Activated effector memory CD4-positive, alpha-beta T cell treated with anti-CD3 and anti-CD28 coated beads, Interleukin-2, amount 50 U/mL, for 16 hours (primary cell): ENCODE results near the gene LDLRAD2.
"Not testable (repeated sequence)": the region's sequence is repeated elsewhere in the genome, so short reads cannot be mapped to it uniquely, and the experiment has no call there.

Experiments used
- DNase-seq: peaks from one replicate; pipeline ENCODE4 v3.0.0-alpha.2; 2020

The LDLRAD2 gene

DNA sequence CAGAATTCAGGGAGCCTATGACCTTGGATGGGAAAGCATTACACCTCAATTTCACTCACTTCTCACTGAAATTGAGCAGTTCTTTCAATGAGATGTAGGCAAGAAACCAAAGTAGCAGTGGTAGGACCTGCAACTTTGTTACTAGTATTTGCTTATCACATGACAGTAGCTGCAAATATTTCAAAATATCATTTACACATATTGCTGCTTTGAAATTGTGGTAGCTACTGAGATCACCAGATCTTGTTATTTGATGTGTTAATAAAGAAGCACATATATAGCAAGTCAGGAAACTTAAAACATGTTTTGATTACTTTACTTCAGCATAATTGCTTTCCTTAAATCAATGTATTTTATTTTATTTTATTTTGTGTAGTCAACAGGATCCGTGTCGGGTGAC is 12.9 kb downstream of the LDLRAD2 start:
- no peak for DNase-seq

DNA sequence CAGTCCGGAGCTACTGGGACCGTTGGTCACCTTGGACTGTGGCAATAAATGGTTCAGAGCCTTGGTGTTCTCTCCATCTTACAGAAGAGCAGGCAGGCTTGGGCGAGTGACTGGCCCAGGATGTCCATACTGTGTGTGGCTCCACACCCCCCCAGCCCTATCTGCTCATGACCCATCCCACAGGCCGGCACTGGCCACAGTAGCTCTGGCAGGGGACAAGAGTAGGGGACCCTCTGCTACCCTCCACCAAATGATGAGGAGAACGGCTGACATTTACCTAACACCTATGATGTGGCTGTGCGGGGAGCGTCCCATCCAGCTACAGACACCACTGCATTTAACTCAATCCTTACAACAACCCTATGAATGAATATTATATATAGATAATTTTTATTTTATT is 13.3 kb downstream of the LDLRAD2 start:
- DNase-seq, result no peak

DNA sequence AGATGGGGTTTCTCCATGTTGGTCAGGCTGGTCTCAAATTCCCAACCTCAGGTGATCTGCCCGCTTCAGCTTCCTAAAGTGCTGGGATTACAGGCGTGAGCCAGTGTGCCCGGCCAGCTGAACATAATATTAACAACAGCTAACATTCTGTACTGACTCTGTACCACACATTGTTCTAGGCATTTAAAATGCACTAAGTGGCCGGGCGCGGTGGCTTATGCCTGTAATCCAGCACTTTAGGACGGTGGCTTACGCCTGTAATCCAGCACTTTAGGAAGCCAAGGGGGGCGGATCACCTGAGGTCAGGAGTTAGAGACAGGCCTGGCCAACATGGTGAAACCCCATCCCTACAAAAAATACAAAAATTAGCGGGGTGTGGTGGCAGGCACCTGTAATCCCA is 14.6 kb downstream of the LDLRAD2 start:
- not testable (repeated sequence) for DNase-seq

DNA sequence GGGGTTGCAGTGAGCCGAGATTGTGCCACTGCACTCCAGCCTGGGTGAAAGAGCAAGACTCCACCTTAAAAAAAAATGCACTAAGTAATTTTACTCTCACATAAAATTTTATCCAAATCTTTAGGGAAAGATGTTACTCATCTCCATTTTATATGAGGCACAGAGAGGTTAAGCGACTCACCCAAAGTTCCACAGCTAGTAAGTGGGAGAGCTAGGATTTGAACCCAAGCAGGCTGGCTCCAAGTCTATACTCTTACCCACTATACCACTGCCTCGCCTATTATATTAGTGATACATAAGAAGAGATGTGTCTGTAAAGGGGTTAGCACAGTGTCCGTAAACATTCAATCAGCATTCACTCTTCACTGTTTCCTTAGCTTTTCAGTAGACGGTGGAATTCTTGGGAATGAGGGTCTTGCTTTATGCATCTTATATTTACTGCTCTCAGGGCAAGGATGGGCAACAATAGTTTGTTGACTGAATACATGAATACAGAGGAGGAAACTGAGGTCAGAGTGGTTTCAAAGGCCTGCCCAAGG is 15.1 kb downstream of the LDLRAD2 start:
- DNase-seq, result no peak

DNA sequence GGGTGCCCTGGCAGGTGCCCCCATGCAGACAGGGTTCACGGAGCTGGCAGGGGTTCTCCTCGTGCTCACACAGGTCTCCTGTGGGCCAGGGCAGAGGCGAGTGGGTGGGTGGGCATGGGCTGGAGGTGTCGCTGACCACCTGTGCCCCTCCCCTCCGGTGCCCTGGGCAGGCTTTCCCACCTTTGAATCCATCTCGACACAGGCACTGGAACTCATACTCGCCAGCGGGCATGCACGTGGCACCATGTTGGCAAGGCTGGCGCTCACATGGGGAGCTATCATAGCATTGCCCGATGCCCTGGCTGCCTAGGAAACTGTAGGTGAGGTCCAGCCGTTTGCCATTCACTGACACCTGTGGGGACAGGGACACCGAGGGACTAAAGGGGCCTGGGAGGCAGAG is 16.0 kb downstream of the LDLRAD2 start:
- no peak for DNase-seq

DNA sequence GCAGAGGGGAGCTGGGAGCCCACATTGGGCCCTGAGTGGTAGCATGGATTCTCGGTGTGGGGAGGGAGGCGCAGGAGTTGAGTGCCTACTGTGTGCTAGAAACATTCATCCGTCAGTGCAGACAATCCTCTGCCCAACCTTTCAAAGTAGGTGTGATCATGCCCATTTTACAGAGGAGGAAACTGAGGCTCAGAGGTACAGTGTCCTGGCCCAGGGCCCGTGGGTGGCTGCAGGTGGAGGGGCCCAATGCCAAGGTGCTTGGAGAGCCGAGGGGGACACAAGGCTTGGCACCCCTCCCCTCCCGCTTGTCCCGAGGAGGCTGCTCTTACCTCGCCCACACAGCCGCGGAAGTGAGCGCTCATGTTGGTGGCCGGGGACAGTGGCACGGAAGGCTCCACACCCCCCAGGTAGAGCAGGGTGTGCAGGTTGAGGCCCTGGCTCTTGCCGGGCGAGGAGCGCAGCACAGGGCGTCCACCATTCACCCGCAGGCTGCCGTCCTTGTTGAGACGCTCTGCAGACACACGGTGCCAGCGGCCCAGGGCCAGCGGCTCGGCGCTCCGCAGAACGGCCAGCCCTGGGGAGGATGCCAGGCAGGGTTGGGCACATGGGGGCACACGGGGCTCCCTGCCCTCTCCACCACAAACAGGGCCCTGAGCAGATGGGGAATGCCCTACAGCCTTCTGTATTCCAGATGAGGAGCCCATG is 16.6 kb downstream of the LDLRAD2 start:
- DNase-seq, result no peak

DNA sequence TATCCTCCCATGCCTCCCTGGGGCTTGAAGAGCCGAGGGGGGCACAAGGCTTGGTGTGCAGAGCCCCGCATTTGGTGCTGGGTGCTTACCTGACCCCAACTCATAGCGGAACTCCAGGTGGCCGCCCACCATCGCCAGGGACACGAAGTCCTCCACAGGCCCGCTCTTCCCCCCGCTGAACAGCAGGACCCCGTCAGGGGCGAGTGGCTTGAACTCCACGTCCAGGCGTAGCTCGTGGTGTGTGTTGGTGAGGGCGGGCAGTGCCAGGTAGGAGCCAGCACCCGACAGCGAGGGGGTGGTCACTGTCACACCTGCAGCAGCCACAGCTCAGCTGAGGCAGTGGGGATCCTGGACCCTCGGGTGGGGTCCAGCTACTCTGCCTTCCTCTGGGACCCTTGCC is 17.2 kb downstream of the LDLRAD2 start:
- DNase-seq, result no peak

DNA sequence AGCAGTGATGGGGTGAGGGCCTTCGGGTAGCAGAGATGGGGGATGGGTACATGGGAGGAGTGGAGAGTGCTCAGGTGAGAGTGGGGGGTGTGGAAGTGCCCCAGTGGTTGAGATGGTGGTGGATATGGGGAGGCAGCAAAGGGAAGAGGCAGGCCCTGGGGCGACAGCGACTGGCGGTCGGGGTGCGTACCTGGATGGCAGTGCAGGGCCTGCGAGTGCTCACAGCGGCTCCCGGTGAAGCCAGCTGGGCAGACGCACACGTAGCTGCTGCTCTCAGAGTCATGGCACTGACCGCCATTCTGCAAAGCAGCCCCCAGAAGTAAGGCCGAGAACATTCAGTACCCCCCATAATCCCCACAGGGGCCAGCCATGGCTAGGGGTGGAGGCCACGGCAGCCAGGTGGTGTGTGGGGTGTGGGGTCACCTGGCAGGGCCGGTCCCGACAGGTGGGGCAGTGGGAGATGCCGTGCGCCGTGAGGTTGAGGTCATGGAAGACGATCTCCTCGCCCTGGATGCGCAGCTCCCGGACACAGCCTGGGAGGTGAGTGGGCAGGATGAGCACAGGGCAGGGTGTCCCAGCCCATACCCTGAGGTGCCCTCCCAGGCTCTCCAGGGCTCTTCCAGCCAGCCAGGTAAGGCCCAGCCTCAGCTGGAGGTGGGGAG is 18.9 kb downstream of the LDLRAD2 start:
- no peak for DNase-seq

DNA sequence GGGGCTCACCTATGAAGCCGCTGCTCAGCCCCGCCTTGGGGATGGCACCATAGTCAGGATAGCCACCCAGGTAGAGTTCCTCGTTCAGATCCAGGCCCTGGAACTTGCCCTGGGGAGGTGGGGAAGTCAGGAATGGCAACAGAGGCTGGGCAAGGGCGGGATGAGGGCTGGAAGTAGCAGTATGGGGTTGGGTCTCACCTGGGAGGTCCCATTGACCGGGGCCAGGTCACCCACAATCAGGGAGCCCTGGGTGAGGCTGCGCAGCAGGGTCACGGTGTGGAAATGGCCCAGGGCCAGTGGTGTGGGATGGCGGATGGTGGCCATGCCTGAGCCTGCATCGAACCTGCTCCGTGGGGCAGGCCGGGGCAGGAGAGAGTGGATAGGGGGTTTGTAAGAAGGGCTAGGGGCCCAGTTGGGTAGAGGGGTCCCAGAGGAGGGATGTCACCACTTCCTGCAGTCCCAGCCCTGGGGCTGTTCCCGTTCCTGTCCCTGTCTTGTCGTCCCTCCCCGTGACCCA is 19.4 kb downstream of the LDLRAD2 start:
- no peak for DNase-seq

DNA sequence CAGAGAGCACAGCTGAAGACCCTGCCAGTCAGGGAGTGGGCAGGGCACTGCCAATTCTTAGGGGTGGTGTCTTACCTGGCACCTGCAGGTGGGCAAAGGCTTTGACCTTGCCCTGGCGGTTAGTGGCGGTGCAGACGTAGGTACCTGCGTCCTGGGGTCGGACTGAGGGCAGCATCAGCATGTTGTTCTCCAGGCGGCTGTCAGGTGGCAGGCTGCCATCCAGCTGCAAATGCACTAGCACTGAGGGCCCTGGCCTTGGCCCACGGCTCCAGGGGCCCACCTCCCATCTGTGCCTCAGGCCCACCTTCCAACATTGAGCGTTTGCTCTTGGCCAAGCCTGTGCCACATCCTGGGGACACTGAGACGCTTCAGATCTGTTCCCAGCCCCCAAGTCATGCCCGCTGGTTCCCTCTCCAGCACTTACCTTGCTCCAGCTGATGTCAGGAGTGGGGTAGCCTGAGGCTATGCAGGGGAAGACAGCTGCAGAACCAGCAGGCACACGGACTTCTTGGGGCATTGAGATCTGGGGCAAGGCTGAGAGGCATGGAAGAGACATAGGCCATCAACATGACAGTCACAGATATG is 21.4 kb downstream of the LDLRAD2 start:
- no peak for DNase-seq

DNA sequence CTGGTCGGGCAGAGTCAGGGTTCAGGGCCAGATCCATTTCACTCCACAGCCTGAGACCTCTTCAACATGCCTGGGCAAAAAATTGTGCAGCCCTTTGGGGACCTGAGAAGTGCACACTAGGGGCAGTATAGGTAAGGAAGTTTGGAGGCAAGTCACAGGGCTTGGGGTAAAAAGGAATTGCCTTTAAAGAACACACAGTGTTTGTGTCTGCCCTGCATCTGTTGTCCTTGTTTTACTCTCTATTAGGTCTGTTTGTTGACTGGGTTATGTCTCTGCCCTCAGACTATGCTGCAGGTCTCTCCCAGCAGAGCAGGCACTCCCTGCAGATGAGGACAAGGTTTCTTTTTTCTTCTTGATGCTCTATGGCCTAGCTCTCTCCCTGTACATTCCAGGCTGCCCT is 22.0 kb downstream of the LDLRAD2 start:
- no peak for DNase-seq

DNA sequence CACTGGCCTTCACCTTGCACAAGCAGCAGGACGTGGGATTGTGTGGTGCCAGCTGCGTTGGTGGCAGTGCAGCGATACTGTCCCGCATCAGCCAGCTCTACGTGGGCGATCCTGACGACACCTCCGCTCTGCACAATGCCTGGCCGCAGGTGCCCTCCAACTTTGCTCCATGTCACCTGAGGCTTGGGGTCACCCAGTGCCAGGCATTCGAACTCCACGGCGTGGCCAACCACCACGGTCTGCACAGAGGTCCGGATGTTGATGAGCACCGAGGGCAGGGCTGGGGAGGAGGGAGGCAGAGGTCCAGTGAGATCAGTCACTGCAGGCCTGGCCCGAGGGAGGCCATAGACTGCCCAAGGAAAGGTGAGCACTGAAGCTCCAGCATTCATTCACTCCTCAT is 22.6 kb downstream of the LDLRAD2 start:
- no peak for DNase-seq

DNA sequence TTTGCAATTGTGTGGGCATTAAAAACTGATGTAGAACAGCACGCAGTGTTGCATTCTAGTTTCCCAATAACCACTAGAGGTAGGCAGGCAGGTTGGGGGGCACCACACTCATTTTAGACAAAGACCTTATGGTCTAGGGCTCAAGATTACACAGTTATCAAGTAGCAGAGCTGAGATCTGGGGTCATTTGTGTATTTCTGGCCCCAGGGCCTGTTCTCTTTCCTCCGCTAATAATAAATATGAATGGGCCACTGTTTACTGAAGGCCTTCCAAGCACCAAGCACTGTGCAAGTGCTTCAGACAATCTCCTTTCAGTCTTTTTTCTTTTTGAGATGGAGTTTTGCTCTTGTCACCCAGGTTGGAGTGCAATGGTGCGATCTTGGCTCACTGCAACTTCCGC is 23.9 kb downstream of the LDLRAD2 start:
- no peak for DNase-seq

DNA sequence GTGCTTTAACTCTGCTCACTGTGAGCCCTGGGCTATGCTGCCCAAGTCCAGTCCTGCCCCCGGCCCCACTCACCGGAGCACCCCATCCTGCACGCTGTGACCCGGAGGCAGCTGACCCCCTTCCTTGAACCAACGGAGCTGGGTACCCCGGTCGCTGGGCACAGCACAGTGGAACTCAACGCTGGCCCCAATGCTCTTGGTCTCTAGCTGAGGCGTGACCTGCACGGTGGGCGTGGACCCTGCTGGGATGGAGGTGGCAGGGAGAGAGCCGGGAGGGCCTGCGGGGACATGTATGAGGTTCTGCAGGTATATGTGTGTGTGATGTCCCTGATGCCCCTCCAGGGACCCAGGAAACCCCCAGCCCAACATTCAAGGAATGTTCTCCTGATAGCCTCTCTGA is 24.7 kb downstream of the LDLRAD2 start:
- DNase-seq, result no peak

DNA sequence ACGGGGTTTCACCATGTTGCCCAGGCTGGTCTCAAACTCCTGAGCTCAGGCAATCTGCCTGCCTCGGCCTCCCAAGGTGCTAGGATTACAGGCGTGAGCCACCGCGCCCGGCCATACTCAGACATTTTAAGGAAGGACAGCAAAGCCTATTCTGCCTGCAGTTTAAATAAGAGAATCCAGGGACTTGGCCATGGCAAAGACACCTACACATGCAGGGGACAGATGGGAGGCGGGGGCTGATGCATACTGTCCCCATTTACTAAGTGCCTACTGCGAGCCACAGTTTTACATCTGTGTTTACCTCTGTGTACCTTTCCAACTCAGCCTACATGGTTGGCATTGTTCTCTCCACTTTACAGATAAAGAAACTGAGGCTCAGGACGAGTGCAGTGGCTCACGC is 25.4 kb downstream of the LDLRAD2 start:
- DNase-seq, result no peak

DNA sequence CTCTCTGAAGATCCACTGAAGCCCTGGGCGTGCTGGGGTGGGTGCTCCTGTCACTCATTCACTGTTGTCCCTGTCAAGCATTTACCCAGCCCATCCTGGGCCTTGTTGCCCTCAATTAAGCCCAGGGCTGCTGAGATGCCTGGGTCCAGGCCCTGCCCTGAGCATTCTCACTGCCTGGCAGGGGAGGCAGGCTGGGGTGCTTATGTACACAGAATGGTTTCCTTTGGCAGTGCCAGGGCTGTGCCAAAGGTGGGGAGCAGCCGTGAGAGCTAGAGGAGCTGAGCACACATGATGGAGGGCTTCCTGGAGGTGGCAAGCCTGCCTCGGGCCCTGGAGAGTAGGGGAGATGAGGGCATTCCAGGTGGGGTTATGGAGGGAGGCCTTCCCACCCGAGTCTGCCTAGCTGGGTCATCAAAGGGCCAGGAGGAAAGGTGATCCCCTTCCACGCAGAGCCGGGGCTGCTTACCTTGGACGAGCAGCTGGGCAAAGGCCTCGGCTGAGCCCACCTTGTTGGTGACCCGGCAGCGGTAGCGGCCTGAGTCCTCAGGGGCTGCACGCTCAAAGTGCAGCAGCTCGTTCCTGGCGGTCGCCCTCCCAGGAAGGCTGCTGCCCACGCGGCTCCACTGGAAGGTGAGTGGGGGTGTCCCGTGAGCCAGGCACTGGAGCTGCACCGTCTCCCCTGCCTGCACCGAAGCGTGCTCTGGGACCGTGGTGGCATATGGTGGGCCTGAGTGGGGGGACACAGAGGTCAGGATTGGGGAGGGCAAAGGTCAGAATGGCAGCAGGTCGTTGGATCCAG is 26.5 kb downstream of the LDLRAD2 start:
- no peak for DNase-seq

DNA sequence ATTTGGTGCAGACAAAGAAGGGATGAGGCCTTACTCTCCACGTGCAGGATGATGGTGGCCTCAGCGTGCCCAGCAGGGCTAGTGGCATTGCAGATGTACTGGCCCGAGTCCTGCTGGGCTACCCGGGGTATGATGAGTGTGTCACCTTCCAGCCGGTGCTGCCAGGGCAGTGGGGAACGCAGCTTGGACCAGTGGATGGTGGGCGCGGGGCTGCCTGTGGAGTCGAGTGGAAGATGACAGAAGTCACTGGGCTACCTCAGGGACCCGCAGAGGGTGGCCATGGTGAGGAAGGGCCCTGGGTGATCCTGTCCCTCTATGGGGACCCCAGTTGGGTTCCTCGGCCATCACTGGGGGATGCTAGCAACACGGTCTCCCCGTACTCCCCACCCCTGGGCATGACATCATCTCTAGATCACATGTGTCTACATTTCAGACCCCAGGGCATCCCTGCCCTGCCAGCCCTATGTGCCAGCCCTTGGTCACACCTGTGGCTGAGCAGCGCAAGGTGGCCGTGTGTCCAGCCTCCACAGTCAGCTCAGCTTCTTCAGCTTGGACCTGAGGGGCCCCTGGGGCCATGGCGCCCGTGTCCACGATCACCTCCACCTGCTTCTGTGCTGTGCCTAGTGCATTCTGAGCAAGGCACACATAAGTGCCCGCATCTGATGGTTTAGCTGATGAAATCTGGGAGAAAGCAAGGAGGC is 27.4 kb downstream of the LDLRAD2 start:
- no peak for DNase-seq

DNA sequence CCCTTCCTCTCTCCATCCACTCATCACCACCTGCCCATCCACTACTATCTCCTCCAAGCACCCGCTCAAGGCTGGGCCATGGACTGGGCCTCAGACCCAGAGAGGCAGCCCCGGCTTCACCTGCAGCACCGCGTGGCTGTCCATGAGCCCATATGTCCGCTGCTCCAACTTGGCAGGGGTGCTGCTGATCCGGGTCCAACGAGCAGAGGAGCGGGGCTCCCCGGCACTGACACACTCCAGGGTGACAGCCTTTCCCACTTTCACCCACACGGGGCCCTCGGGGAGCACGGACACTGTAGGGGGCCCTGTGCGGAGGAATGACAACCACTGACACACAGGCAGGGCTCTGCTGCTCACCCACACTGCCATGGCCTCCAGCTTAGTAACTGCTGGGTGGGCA is 28.9 kb downstream of the LDLRAD2 start:
- DNase-seq, result no peak

DNA sequence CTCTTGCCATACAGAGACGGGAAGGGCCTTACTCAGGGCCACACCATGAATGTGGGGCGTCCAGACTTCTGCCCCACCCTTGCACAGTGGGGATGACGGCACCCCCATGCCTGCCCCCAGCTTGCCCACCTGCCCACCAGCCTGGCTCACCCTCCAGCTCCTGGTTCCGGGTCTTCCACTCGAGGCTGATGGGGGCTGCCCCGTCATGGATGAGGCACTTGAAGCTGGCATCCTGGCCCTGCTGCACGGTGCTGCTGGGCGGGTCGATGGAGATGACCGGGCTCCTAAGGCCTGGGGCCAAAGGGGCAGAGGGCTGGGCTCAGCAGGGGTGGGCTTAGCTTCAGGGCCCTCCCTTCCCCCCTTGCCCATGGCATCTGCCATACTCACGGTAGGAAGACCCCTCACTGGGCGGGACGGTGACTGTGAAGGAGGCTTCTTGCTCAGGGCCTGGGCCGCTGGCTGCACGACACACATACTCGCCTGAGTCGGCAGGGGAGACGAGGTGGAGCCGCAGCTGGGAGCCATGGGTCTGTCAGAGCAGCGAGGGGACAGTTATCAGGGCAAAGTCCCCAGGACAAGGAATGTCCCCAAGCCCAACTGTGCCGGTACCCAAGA is 29.9 kb downstream of the LDLRAD2 start:
- no peak for DNase-seq

DNA sequence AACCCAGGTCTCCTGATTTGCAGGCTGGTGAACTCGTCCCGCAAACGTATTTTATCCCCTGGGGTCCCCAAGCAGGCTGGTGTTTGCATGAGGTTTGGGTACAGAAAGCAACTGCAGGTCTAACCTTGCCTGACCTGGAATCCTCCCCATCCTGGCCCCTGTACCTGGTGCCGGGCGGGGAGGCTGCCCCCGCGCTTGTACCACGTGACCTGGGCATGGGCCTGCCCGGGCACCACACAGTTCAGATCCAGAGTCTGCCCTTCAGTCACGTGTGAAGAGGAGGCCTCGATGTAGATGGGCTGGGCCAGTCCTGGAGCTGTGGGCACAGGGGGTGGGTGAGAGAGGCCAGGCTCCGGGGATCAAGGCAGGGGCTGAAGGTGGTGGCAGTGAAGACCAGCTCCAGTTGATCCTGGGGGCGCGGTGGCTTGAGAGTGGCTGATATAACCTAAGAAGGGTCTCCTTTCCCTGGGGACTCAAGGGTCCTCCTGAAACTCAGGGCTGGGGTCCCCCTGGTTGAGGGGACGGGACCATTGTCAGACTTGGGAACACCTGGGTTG is 30.6 kb downstream of the LDLRAD2 start:
- DNase-seq, result no peak

DNA sequence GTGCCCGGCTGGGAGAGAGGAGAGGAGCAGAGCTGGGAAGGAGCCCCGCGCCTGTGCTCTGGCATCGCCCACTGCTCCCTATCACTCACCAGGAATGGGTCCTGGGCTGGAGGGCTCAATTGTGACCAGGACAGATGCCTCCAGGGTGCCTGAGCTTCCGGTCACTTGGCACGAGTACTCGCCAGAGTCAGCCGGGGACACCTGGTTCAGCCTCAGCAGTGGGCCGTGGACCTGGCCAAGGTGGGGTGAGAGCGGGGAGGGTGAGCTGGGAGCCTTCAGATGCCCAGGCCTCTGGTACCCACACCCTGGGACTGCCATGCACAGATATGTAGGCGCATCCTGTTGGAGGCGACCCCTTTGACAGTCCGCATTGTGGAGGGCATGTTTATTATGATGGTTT is 31.1 kb downstream of the LDLRAD2 start:
- DNase-seq, result no peak

DNA sequence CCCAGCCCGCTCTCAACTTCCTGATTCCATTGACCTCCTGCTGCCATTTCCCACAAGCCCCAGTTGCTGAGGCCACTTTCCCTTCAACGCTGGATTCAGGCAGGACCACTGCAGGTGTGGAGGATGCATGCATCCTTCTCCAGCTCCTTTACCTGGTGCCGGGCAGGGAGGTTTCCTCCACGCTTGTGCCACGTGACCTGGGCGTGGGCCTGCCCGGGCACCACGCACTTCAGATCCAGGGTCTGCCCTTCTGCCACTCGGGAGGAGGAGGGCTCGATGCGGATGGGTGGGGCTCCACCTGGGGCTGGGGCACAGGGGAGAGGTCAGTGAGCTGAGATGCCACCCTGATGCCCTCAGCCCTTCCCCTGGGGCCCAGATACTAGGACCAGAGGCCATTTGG is 31.9 kb downstream of the LDLRAD2 start:
- no peak for DNase-seq
